Astrocyte (in vitro differentiated cells and primary cell): ENCODE measurements around the gene NDUFS7. TPM values are rescaled to one million over a fixed set of nuclear protein-coding genes. Genes with fewer than 3 reads are reported as not detected.
A peak's percentile ranks its signal among the peaks of the same experiment; 100 is the strongest.
"Not testable (repeated sequence)": the region's sequence is repeated elsewhere in the genome, so short reads cannot be mapped to it uniquely, and the experiment has no call there.

ENCODE experiments used
- DNase-seq: peaks from one replicate; pipeline ENCODE4 v3.0.0-alpha.2; 2010; ENCODE audit warnings: low read depth
- FAIRE-seq: peaks from 2 replicates; lab custom pipeline; 2011; peaks lifted over from hg19 to GRCh38; lab: Jason Lieb, UNC
- H2AFZ ChIP-seq: 2 replicates; pipeline ENCODE4 v1.6.0; 2012; ENCODE audit warnings: low read depth, low read length, inconsistent platforms
- H3K27ac ChIP-seq: 2 replicates; pipeline ENCODE4 v1.5.1; 2011; ENCODE audit warnings: low read depth, low read length, inconsistent platforms
- H3K27me3 ChIP-seq: 2 replicates; pipeline ENCODE4 v1.6.0; 2011; ENCODE audit warnings: low read length, inconsistent platforms; ENCODE audit not compliant: insufficient read depth
- H3K36me3 ChIP-seq: 2 replicates; pipeline ENCODE4 v1.5.1; 2011; ENCODE audit warnings: low read length, inconsistent platforms; ENCODE audit not compliant: insufficient read depth
- H3K4me1 ChIP-seq: 2 replicates; pipeline ENCODE4 v1.5.1; 2011; ENCODE audit warnings: low read length, inconsistent platforms; ENCODE audit not compliant: insufficient read depth
- H3K4me2 ChIP-seq: 2 replicates; pipeline ENCODE4 v1.6.0; 2012; ENCODE audit warnings: low read length, inconsistent platforms
- H3K4me3 ChIP-seq: 2 replicates; pipeline ENCODE4 v1.5.1; 2011; ENCODE audit warnings: low read depth, mild to moderate bottlenecking, low read length, inconsistent platforms; ENCODE audit not compliant: insufficient read depth
- H3K79me2 ChIP-seq: 2 replicates; pipeline ENCODE4 v1.6.0; 2012; ENCODE audit warnings: mild to moderate bottlenecking, low read length, inconsistent platforms; ENCODE audit not compliant: insufficient read depth
- H3K9ac ChIP-seq: 2 replicates; pipeline ENCODE4 v1.6.0; 2012; ENCODE audit warnings: mild to moderate bottlenecking, low read length, inconsistent platforms
- H3K9me3 ChIP-seq: 2 replicates; pipeline ENCODE4 v1.5.1; 2012; ENCODE audit warnings: low read depth, mild to moderate bottlenecking, low read length, inconsistent platforms; ENCODE audit not compliant: insufficient read depth
- H4K20me1 ChIP-seq: 2 replicates; pipeline ENCODE4 v1.6.0; 2012; ENCODE audit warnings: low read length, inconsistent platforms; ENCODE audit not compliant: insufficient read depth
- H3K27ac Mint-ChIP-seq: one replicate; pipeline ENCODE4 v1.8.0; 2021; ENCODE audit warnings: mild to moderate bottlenecking, mixed read lengths; ENCODE audit not compliant: unreplicated experiment
- H3K27me3 Mint-ChIP-seq: one replicate; pipeline ENCODE4 v1.8.0; 2021; ENCODE audit warnings: low read depth, mixed read lengths; ENCODE audit not compliant: unreplicated experiment
- H3K36me3 Mint-ChIP-seq: one replicate; pipeline ENCODE4 v1.8.0; 2021; ENCODE audit warnings: low read depth, mixed read lengths; ENCODE audit not compliant: unreplicated experiment
- H3K4me1 Mint-ChIP-seq: one replicate; pipeline ENCODE4 v1.8.0; 2021; ENCODE audit warnings: low read depth, mixed read lengths; ENCODE audit not compliant: unreplicated experiment
- H3K4me3 Mint-ChIP-seq: one replicate; pipeline ENCODE4 v1.8.0; 2021; ENCODE audit warnings: mild to moderate bottlenecking, moderate library complexity, mixed read lengths; ENCODE audit not compliant: unreplicated experiment
- H3K9me3 Mint-ChIP-seq: one replicate; pipeline ENCODE4 v1.8.0; 2021; ENCODE audit warnings: mild to moderate bottlenecking, mixed read lengths; ENCODE audit not compliant: unreplicated experiment
- EZH2 ChIP-seq: IDR thresholded peaks from 2 replicates; pipeline ENCODE4 v1.6.1; 2012; ENCODE audit warnings: mild to moderate bottlenecking, low read length, inconsistent platforms; ENCODE audit not compliant: insufficient read depth
- total RNA-seq: library from RNA; stranded (reverse); gene quantifications from 2 replicates; pipeline ENCODE4 v1.2.1, GENCODE V29; 2021
- TF ChIP-seq, protein P1 (sequence below): IDR thresholded peaks from 2 replicates; pipeline ENCODE4 v1.5.1; 2011; ENCODE audit warnings: low read depth, mild to moderate bottlenecking, inconsistent platforms, low read length, moderate library complexity; ENCODE audit not compliant: insufficient read depth

Gene NDUFS7
- total RNA-seq, 1 donor from 2014 or later, result 64.0 TPM

DNA sequence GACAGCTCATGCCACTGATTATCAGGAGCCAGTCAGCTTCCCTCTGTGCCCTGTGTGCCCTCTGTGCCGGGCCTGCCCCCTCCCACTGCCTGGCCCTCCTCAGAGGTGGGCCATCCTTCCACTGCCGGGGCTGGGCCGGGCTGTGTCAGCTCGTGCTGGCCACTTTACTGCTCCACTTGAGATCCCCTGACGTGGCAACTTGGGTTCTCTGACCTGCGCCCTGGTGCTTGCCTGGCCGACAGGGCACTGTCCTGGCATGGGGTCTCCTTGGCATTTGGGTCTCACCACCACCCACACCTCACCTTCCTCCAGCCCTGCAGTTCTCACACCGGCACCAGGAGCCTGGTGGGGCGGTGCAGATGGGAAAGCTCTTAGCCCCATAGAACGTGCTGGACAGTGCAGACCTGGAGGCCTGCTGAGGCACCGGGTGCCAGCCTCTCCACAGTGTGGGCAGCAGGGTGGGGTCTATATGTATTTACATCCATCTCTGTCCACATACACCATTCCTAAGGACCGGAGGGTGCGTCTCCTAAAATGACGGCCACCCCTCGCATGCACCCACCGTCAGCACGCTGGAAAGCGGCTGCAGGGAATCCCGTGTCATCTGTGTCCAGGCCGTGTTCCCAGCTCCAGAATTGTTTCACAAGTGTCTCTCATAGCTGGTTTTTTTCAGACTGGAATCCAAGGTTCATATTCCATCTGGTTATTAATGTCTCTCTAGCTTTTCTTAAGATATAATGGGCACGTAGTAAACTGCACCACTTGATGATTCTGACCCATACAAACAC is 35.4 kb downstream of the NDUFS7 start:
- H3K4me2 ChIP-seq, result no peak overlapping the region
- H3K27ac Mint-ChIP-seq, result no peak overlapping the region
- peaks cover 6% of the 10 kb centered on the region for H3K36me3 Mint-ChIP-seq
- no peak overlapping the region for H3K9ac ChIP-seq
- DNase-seq (no peak), FAIRE-seq (no peak)
- no peak overlapping the region for H2AFZ ChIP-seq
- peaks cover 30% of the 10 kb centered on the region for H3K4me1 Mint-ChIP-seq
- H3K4me3 Mint-ChIP-seq, result peak overlapping the region; percentile 54
- peaks cover 26% of the 10 kb centered on the region for H3K36me3 ChIP-seq
- no peaks in the 10 kb centered on the region for H3K27me3 Mint-ChIP-seq
- H3K4me3 ChIP-seq, result no peak overlapping the region
- peaks cover 35% of the 10 kb centered on the region for H3K4me1 ChIP-seq
- no peaks in the 10 kb centered on the region for H3K27me3 ChIP-seq
- H3K79me2 ChIP-seq, result peaks cover 97% of the 10 kb centered on the region
- no peak overlapping the region for H3K27ac ChIP-seq
- TF ChIP-seq, protein P1, sequence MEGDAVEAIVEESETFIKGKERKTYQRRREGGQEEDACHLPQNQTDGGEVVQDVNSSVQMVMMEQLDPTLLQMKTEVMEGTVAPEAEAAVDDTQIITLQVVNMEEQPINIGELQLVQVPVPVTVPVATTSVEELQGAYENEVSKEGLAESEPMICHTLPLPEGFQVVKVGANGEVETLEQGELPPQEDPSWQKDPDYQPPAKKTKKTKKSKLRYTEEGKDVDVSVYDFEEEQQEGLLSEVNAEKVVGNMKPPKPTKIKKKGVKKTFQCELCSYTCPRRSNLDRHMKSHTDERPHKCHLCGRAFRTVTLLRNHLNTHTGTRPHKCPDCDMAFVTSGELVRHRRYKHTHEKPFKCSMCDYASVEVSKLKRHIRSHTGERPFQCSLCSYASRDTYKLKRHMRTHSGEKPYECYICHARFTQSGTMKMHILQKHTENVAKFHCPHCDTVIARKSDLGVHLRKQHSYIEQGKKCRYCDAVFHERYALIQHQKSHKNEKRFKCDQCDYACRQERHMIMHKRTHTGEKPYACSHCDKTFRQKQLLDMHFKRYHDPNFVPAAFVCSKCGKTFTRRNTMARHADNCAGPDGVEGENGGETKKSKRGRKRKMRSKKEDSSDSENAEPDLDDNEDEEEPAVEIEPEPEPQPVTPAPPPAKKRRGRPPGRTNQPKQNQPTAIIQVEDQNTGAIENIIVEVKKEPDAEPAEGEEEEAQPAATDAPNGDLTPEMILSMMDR, result no peak
- no peak for TF ChIP-seq EZH2
- H3K9me3 Mint-ChIP-seq, result no peaks in the 10 kb centered on the region
- no peaks in the 10 kb centered on the region for H3K9me3 ChIP-seq
- H4K20me1 ChIP-seq, result peaks cover 93% of the 10 kb centered on the region

DNA sequence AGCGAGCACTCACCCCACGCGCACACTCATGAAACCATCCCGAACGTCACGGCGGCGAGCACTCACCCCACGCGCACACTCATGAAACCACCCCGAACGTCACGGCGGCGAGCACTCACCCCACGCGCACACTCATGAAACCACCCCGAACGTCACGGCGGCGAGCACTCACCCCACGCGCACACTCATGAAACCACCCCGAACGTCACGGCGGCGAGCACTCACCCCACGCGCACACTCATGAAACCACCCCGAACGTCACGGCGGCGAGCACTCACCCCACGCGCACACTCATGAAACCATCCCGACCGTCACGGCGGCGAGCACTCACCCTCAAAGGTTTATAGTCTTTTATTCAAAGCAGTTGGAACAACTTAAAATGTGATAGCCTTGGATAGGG is 36.4 kb downstream of the NDUFS7 start:
- not testable (repeated sequence) for H3K4me3 ChIP-seq, H3K9me3 ChIP-seq, H3K4me3 Mint-ChIP-seq, FAIRE-seq, H3K9me3 Mint-ChIP-seq, H3K27me3 Mint-ChIP-seq, H3K36me3 Mint-ChIP-seq, H3K4me2 ChIP-seq, H3K27ac ChIP-seq, H3K27ac Mint-ChIP-seq, H2AFZ ChIP-seq, H3K27me3 ChIP-seq, DNase-seq, H3K9ac ChIP-seq
- Histone ChIP-seq H3K79me2 (peaks cover 96% of the 10 kb centered on the region), H4K20me1 (peaks cover 94% of the 10 kb centered on the region), H3K36me3 (peaks cover 26% of the 10 kb centered on the region), H3K4me1 (peaks cover 34% of the 10 kb centered on the region)
- H3K4me1 Mint-ChIP-seq, result peaks cover 27% of the 10 kb centered on the region

DNA sequence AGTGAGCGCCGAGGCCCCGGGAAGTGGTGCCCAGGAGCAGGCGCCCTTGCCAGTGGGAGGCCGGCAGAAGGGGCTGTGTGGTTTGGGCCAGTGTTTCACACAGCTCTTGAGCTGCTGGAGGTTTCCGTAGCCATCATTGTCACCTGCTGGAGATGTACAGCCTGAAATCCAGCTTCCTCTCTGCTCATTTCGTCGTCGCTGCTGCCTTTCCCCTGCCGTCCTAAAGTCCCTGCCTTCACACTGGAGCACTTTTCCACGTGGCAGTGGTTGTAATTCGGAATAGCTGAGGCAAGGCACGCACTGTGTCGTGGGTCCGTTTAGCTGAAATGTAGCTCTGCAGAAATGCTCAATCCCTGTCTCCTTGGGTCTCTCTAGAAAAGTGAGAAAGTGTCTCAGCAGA is 36.9 kb downstream of the NDUFS7 start:
- Histone ChIP-seq H4K20me1 (peaks cover 95% of the 10 kb centered on the region), H3K9ac (no peak overlapping the region), H3K4me2 (no peak overlapping the region), H3K9me3 (no peaks in the 10 kb centered on the region), H3K27me3 (no peaks in the 10 kb centered on the region), H3K4me3 (no peak overlapping the region), H3K79me2 (peaks cover 95% of the 10 kb centered on the region), H3K36me3 (peaks cover 26% of the 10 kb centered on the region), H2AFZ (no peak overlapping the region), H3K27ac (no peak overlapping the region), H3K4me1 (peaks cover 33% of the 10 kb centered on the region)
- H3K27me3 Mint-ChIP-seq, result no peaks in the 10 kb centered on the region
- H3K9me3 Mint-ChIP-seq, result no peaks in the 10 kb centered on the region
- no peak for TF ChIP-seq EZH2
- TF ChIP-seq, protein P1, result no peak
- peaks cover 6% of the 10 kb centered on the region for H3K36me3 Mint-ChIP-seq
- no peak overlapping the region for H3K4me3 Mint-ChIP-seq
- peaks cover 24% of the 10 kb centered on the region for H3K4me1 Mint-ChIP-seq
- H3K27ac Mint-ChIP-seq, result no peak overlapping the region
- no peak for FAIRE-seq
- no peak for DNase-seq
